Measurements from ENCODE around the gene DGUOK.

Gene DGUOK

GRCh38 chr2:74001781-74002504 is 75.3 kb downstream of the DGUOK start:
- DNase-seq, result no peak

GRCh38 chr2:74002505-74003421 is 76.1 kb downstream of the DGUOK start:
- peak; percentile 91 for DNase-seq

GRCh38 chr2:74003494-74004211 is 77.0 kb downstream of the DGUOK start:
- DNase-seq, result peak; percentile 75

- DNase-seq, result no peak
Measured at GRCh38 chr2:74004212-74005182, 77.8 kb downstream of the DGUOK start.

GRCh38 chr2:74005786-74006185 is 79.1 kb downstream of the DGUOK start:
- DNase-seq, result no peak

GRCh38 chr2:74006459-74006858 is 79.8 kb downstream of the DGUOK start:
- DNase-seq, result no peak

- no peak for DNase-seq
Measured at GRCh38 chr2:74007121-74007520, 80.4 kb downstream of the DGUOK start.

- DNase-seq, result no peak
Measured at GRCh38 chr2:74007711-74008110, 81.0 kb downstream of the DGUOK start.
